Muscle of back (tissue), 11 donors: Measurements from ENCODE around the gene FLOT1. TPM values are rescaled to one million over a fixed set of nuclear protein-coding genes. Genes with fewer than 3 reads are reported as not detected.
A peak's percentile ranks its signal among the peaks of the same experiment; 100 is the strongest.
"Not testable (repeated sequence)": the region's sequence is repeated elsewhere in the genome, so short reads cannot be mapped to it uniquely, and the experiment has no call there.

ENCODE experiments used
- DNase-seq, 3 donors: peaks; one replicate each; pipeline versions ENCODE4 v3.0.0 to v3.0.0-alpha.2; 2013
- polyA plus RNA-seq, 10 donors: library from polyadenylated mRNA; unstranded; fragments of 120-200 nt; gene quantifications; one replicate each; pipeline ENCODE4 v1.2.1, GENCODE V29; 2013; ENCODE audit not compliant: insufficient read length in 10 of 10

The FLOT1 gene
- polyA plus RNA-seq, 10 donors, result 89.4 to 116 (median 103) TPM

- DNase-seq, result peak in 1 of 3 donors; percentile 90
These were observed 26.8 kb upstream of the FLOT1 start for GRCh38 chr6:30769088-30769852.

DNA sequence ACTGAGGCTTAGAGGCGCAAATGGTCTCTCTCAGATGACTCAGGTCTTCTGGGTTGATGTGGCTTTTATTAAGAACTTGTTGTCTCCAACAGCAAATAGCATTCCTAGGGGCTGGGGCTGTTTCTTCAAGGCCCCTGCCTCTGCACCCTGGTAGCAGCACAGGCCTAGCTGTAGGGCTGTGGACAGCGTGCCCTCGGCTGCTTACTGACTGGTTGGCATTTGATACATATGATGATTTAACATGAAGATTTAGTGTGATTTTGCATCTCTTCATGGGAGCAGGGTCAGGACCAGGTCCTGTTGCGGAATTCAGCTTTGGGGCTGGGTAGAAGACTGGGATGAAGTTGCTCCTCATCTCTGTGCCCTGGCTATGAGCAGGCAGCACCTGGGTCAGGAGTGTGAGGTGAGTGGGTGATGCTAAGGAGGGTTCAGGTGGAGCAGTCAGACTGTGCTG lies 26.2 kb upstream of the FLOT1 start:
- no peak for DNase-seq

GRCh38 chr6:30767944-30768301 lies 25.4 kb upstream of the FLOT1 start:
- no peak for DNase-seq

DNA sequence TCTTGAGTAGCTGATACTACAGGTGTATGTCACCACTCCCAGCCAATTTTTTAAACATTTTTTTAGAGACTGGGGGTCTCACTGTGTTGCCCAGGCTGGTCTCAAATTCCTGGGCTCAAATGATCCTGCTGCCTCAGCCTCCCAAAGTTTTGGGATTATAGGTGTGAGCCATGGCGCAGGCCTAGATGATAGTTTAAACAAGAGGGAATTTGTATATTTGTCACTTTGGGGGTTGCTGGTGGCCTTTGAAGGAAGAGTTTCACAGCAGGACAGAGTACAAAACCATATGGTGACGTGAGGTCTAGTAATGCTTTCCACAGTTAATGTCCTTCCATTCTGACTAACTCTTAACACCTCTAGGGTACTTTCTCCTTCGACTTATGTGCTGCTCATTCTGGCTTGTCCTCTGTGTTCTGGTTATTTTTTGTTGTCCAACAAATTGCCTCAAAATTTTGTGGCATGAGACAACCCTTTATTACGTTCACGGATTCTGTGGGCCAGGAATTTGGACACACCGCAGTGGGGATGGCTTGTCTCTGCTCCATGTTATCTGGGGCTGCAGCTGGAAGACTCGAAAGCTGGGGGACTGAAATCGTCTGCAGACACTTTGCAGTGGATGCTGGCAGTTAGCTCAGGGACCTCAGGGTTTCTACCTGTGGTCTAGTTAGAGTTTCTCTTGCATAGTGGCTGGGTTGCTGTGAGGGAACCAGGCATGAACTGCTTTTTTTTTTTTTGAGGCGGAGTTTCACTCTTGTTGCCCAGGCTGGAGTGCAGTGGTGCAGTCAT lies 24.9 kb upstream of the FLOT1 start:
- DNase-seq, result no peak

GRCh38 chr6:30766461-30767157 lies 24.1 kb upstream of the FLOT1 start:
- DNase-seq, result no peak

DNA sequence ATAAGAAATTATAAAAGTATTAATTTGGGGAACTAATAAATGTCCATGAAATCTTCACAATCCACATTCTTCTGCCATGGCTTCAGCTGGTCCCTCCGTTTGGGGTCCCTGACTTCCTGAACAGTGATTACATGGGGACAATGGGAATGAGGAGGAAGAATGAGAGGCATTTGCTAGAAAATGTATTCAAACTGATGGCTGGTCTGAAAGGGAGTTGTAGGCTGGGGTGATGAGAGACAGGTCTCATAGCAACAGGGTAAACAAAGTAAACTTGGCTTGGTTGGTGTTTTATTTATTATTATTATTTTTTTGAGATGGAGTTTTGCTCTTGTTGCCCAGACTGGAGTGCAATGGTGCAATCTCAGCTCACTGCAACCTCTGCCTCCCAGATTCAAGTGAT lies 23.0 kb upstream of the FLOT1 start:
- not testable (repeated sequence) for DNase-seq

DNA sequence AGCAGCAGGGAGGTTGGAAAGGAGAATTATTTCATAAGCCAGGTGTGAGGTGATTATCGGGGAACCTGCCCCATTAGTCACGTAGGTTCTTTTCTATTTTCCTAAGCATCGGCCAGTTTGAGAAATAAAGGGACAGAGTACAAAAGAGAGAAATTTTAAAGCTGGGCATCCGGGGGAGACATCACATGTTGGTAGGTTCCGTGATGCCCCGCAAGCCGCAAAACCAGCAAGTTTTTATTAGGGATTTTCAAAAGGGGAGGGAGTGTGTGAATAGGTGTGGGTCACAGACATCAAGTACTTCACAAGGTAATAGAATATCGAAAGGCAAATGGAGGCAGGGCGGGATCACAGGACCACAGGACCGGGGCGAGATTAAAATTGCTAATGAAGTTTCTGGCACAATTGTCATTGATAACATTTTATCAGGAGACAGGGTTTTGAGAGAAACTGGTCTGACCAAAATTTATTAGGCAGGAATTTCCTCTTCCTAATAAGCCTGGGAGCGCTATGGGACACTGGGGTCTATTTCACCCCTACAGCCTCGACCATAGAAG lies 22.1 kb upstream of the FLOT1 start:
- not testable (repeated sequence) for DNase-seq

- DNase-seq, result no peak
These were observed 21.4 kb upstream of the FLOT1 start for GRCh38 chr6:30763618-30764489.

GRCh38 chr6:30763155-30763617 lies 20.7 kb upstream of the FLOT1 start:
- no peak for DNase-seq

GRCh38 chr6:30761791-30762429 lies 19.4 kb upstream of the FLOT1 start:
- DNase-seq, result no peak

DNA sequence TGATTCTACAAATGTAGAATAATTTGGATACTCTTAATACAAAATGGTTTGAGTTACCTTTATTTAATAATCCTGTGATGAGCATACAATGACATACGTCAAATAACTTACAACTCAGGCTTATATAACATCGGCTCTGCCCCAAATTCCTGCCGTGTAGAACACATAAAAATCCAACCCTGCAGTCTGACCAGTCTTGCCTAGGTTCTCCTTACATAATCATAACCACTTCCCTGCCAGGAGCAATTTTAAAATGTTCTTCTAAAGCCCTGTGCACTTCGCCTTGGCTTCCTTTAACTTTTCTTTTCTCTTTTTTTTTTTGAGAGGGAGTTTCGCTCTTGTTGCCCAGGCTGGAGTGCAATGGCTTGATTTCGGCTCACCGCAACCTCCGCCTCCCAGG lies 18.1 kb upstream of the FLOT1 start:
- DNase-seq, result no peak

- DNase-seq, result peak in 1 of 3 donors; percentile 94
These were observed 17.2 kb upstream of the FLOT1 start for GRCh38 chr6:30759575-30760239.

- DNase-seq, result no peak
These were observed 14.9 kb upstream of the FLOT1 start for GRCh38 chr6:30757261-30757904.

DNA sequence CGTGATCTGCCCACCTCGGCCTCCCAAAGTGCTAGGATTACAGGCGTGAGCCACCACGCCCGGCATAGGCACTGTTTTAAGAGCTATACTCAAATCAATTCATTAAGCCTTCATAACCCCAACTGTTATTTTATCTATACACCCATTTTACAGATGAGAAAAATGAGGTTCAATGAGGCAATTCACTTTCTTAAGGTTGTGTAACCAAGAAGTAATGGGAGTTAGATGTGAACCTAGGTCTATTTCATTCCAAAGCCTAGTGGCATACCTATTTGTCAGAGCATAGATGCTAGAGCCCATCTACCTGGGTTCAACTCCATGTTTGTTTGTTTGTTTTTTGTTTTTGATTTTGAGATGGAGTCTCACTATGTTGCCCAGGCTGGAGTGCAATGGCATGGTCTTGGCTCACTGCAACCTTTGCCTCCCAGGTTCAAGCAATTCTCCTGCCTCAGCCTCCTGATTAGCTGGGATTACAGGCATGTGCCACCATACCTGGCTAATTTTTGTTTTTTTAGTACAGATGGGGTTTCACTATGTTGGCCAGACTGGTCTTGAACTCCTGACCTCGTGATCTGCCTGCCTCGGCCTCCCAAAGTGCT lies 14.0 kb upstream of the FLOT1 start:
- DNase-seq, result not testable (repeated sequence)

- peak in 1 of 3 donors; percentile 62 for DNase-seq
These were observed 12.1 kb upstream of the FLOT1 start for GRCh38 chr6:30754631-30755030.

DNA sequence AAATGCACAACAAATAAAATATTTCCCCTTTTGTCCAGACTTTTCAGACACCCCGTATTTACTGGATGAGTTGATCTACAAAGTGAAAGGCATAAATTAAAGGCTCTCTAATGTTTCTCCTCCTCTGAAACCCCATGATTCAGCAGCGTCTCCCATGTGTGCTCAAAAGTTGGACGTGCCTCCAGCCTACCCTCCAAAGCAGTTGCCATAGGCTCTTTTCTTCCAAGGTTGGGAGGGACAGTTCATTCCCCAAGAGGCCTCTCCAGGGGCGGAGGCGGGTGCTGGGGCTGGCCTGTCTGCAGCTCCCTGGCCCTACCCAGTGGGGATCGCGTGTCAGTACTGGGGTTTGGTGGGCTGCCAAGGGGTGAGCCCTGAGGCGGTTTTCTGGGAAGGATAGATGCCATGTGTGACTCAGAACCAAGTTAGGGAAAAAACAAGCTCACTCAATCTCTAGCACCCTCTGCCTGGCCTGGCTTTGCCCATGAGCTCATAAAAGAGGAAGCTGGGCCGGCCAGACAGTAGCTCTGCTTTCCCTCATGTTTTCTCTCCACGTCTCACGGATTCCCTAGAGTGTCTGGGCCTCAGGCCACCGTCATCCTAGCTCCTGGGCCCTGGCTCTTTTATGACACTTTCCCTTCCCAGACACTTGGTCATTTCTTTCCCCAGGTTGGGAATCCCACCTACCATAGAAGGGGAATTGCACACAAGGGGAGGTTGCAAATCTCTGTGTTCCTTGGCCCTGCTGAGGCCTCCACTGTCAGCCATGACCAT lies 9.9 kb upstream of the FLOT1 start:
- peak; percentile 78 to 99 (median 81) for DNase-seq

GRCh38 chr6:30750379-30750668 lies 7.8 kb upstream of the FLOT1 start:
- DNase-seq, result no peak
